SK-N-SH treated with all-trans-retinoic acid at 6 μM for 48 hours (cell line): ENCODE results near the gene CD200R1.

ENCODE experiments used
- ATAC-seq: fragments of 200-7000 bp; cut with Tn5 transposase; 3 replicates; pipeline ENCODE4 v1.9.1; 2020; ENCODE audit warnings: mild to moderate bottlenecking, moderate library complexity
- ARNTL ChIP-seq: fragments of 450-650 bp; formaldehyde crosslinking; IDR thresholded peaks from 2 replicates; pipeline ENCODE4 v1.5.0; 2020; ENCODE audit warnings: low read depth, mild to moderate bottlenecking, moderate library complexity, borderline replicate concordance
- BACH2 ChIP-seq: fragments of 250-450 bp; sonication (Bioruptor Pico); IDR thresholded peaks from 2 replicates; pipeline ENCODE4 v1.9.0; 2021; ENCODE audit warnings: mild to moderate bottlenecking, borderline replicate concordance
- ESRRG ChIP-seq: fragments of 250-450 bp; sonication (Bioruptor Pico); IDR thresholded peaks from 2 replicates; pipeline ENCODE4 v1.6.1; 2021; ENCODE audit warnings: mild to moderate bottlenecking
- GLIS3 ChIP-seq: fragments of 250-450 bp; sonication (Bioruptor Pico); IDR thresholded peaks from 2 replicates; pipeline ENCODE4 v1.5.0; 2020; ENCODE audit warnings: mild to moderate bottlenecking, moderate library complexity
- ISL1 ChIP-seq: fragments of 250-450 bp; sonication (Bioruptor Pico); IDR thresholded peaks from 2 replicates; pipeline ENCODE4 v2.1.2; 2022; ENCODE audit warnings: mild to moderate bottlenecking, moderate library complexity
- OSR1 ChIP-seq: fragments of 250-450 bp; sonication (Bioruptor Pico); IDR thresholded peaks from 2 replicates; pipeline ENCODE4 v1.8.0; 2022; ENCODE audit warnings: moderate library complexity, mild to moderate bottlenecking, inconsistent platforms
- PPARA ChIP-seq: fragments of 250-450 bp; sonication (Bioruptor Pico); IDR thresholded peaks from 2 replicates; pipeline ENCODE4 v1.5.0; 2020; ENCODE audit warnings: mild to moderate bottlenecking, borderline replicate concordance
- SNAI2 ChIP-seq: fragments of 250-450 bp; sonication (Bioruptor Pico); IDR thresholded peaks from 2 replicates; pipeline ENCODE4 v1.5.0; 2020; ENCODE audit warnings: mild to moderate bottlenecking, moderate library complexity
- TCF4 ChIP-seq: fragments of 250-450 bp; sonication (Bioruptor Pico); IDR thresholded peaks from 2 replicates; pipeline ENCODE4 v1.8.0; 2021; ENCODE audit warnings: mild to moderate bottlenecking, moderate library complexity, borderline replicate concordance
- TOX ChIP-seq: fragments of 250-450 bp; sonication (Bioruptor Pico); IDR thresholded peaks from 2 replicates; pipeline ENCODE4 v1.8.0; 2021; ENCODE audit warnings: mild to moderate bottlenecking, moderate library complexity, borderline replicate concordance
- ZC3H10 ChIP-seq: fragments of 250-450 bp; sonication (Bioruptor Pico); IDR thresholded peaks from 2 replicates; pipeline ENCODE4 v1.5.1; 2021; ENCODE audit warnings: mild to moderate bottlenecking, moderate library complexity
- ZFP3 ChIP-seq: fragments of 250-450 bp; sonication (Bioruptor Pico); IDR thresholded peaks from 2 replicates; pipeline ENCODE4 v1.5.0; 2020; ENCODE audit warnings: mild to moderate bottlenecking, moderate library complexity
- ZFP30 ChIP-seq: fragments of 450-650 bp; formaldehyde crosslinking; IDR thresholded peaks from 2 replicates; pipeline ENCODE4 v1.5.0; 2022; ENCODE audit warnings: mild to moderate bottlenecking, moderate library complexity
- ZNF565 ChIP-seq: fragments of 450-650 bp; formaldehyde crosslinking; conservative IDR thresholded peaks from 2 replicates; pipeline ENCODE4 v1.5.0; 2020; ENCODE audit warnings: low read depth, mild to moderate bottlenecking, moderate library complexity
- ZNF70 ChIP-seq: fragments of 450-650 bp; formaldehyde crosslinking; IDR thresholded peaks from 2 replicates; pipeline ENCODE4 v1.5.0; 2020; ENCODE audit warnings: mild to moderate bottlenecking, moderate library complexity
- TF ChIP-seq, protein P1 (sequence below): fragments of 250-450 bp; sonication (Bioruptor Pico); IDR thresholded peaks from 2 replicates; pipeline ENCODE4 v1.5.0; 2020; ENCODE audit warnings: mild to moderate bottlenecking, moderate library complexity
- TF ChIP-seq, protein P2 (sequence below): fragments of 250-450 bp; sonication (Bioruptor Pico); IDR thresholded peaks from 2 replicates; pipeline ENCODE4 v1.8.0; 2020; ENCODE audit warnings: mild to moderate bottlenecking, moderate library complexity, borderline replicate concordance
- TF ChIP-seq, protein P3 (sequence below): fragments of 250-450 bp; sonication (Bioruptor Pico); IDR thresholded peaks from 2 replicates; pipeline ENCODE4 v1.5.1; 2020; ENCODE audit warnings: low read depth, mild to moderate bottlenecking, moderate library complexity
- TF ChIP-seq, protein P4 (sequence below): fragments of 250-450 bp; sonication (Bioruptor Pico); IDR thresholded peaks from 2 replicates; pipeline ENCODE4 v1.5.1; 2021; ENCODE audit warnings: mild to moderate bottlenecking, moderate library complexity
- TF ChIP-seq, protein P5 (sequence below): fragments of 250-450 bp; sonication (Bioruptor Pico); IDR thresholded peaks from 2 replicates; pipeline ENCODE4 v1.8.0; 2021; ENCODE audit warnings: low read depth, mild to moderate bottlenecking, moderate library complexity, borderline replicate concordance

Gene CD200R1

DNA sequence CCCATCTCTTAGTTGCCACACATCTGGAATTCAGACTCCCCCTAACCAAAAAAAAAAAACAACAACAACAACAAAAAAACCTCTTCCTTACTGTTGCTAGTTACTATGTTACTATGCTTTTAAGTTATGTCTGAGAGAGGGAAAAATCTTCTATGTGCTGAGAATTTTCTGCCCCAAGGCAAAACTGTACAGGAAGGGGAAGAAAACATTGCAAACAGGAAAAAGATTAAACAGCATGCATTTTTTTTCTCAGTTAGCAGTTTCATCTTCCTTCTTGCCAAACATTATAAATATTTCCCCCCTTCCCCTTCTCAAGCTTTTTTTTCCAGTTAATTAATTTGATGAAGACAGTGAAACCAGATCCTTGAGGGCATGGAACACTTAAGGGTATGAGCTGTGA is 1.1 kb upstream of the CD200R1 start:
- no peak for ATAC-seq
- no peak for TF ChIP-seq TOX (CRISPR knock-in tag)
- no peak for TF ChIP-seq ARNTL (CRISPR knock-in tag)
- TF ChIP-seq TCF4 (CRISPR knock-in tag): no peak
- TF ChIP-seq, protein P1, sequence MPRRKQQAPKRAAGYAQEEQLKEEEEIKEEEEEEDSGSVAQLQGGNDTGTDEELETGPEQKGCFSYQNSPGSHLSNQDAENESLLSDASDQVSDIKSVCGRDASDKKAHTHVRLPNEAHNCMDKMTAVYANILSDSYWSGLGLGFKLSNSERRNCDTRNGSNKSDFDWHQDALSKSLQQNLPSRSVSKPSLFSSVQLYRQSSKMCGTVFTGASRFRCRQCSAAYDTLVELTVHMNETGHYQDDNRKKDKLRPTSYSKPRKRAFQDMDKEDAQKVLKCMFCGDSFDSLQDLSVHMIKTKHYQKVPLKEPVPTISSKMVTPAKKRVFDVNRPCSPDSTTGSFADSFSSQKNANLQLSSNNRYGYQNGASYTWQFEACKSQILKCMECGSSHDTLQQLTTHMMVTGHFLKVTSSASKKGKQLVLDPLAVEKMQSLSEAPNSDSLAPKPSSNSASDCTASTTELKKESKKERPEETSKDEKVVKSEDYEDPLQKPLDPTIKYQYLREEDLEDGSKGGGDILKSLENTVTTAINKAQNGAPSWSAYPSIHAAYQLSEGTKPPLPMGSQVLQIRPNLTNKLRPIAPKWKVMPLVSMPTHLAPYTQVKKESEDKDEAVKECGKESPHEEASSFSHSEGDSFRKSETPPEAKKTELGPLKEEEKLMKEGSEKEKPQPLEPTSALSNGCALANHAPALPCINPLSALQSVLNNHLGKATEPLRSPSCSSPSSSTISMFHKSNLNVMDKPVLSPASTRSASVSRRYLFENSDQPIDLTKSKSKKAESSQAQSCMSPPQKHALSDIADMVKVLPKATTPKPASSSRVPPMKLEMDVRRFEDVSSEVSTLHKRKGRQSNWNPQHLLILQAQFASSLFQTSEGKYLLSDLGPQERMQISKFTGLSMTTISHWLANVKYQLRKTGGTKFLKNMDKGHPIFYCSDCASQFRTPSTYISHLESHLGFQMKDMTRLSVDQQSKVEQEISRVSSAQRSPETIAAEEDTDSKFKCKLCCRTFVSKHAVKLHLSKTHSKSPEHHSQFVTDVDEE (CRISPR knock-in tag): no peak
- no peak for TF ChIP-seq ZFP3
- no peak for TF ChIP-seq ISL1
- TF ChIP-seq ZC3H10 (CRISPR knock-in tag): no peak
- no peak for TF ChIP-seq GLIS3 (CRISPR knock-in tag)
- TF ChIP-seq ZNF565 (CRISPR knock-in tag): no peak
- no peak for TF ChIP-seq BACH2 (CRISPR knock-in tag)
- TF ChIP-seq OSR1 (CRISPR knock-in tag): no peak
- TF ChIP-seq, protein P2, sequence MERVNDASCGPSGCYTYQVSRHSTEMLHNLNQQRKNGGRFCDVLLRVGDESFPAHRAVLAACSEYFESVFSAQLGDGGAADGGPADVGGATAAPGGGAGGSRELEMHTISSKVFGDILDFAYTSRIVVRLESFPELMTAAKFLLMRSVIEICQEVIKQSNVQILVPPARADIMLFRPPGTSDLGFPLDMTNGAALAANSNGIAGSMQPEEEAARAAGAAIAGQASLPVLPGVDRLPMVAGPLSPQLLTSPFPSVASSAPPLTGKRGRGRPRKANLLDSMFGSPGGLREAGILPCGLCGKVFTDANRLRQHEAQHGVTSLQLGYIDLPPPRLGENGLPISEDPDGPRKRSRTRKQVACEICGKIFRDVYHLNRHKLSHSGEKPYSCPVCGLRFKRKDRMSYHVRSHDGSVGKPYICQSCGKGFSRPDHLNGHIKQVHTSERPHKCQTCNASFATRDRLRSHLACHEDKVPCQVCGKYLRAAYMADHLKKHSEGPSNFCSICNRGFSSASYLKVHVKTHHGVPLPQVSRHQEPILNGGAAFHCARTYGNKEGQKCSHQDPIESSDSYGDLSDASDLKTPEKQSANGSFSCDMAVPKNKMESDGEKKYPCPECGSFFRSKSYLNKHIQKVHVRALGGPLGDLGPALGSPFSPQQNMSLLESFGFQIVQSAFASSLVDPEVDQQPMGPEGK (CRISPR knock-in tag): no peak

DNA sequence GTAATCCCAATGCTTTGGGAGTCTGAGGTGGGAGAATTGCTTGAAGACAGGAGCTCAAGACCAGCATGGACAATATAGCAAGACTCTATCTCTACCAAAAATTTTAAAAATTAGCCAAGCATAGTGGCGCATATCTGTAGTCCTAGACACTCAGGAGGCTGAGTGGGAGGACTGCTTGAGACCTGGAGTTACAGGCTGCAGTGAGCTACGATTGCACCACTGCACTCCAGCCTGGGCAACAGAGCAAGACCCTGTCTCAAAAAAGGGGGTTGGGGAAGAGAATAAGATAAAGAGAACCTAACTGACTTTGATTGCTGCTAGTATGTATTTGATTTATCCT is 755 bp downstream of the CD200R1 start:
- no peak for ATAC-seq
- TF ChIP-seq PPARA (CRISPR knock-in tag) (no peak), ZFP30 (no peak), SNAI2 (no peak), ISL1 (no peak), ZNF70 (CRISPR knock-in tag) (no peak), ESRRG (CRISPR knock-in tag) (no peak), ZNF565 (CRISPR knock-in tag) (no peak), BACH2 (CRISPR knock-in tag) (no peak)
- TF ChIP-seq, protein P3, sequence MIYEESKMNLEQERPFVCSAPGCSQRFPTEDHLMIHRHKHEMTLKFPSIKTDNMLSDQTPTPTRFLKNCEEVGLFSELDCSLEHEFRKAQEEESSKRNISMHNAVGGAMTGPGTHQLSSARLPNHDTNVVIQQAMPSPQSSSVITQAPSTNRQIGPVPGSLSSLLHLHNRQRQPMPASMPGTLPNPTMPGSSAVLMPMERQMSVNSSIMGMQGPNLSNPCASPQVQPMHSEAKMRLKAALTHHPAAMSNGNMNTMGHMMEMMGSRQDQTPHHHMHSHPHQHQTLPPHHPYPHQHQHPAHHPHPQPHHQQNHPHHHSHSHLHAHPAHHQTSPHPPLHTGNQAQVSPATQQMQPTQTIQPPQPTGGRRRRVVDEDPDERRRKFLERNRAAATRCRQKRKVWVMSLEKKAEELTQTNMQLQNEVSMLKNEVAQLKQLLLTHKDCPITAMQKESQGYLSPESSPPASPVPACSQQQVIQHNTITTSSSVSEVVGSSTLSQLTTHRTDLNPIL (CRISPR knock-in tag): no peak
- TF ChIP-seq, protein P4, sequence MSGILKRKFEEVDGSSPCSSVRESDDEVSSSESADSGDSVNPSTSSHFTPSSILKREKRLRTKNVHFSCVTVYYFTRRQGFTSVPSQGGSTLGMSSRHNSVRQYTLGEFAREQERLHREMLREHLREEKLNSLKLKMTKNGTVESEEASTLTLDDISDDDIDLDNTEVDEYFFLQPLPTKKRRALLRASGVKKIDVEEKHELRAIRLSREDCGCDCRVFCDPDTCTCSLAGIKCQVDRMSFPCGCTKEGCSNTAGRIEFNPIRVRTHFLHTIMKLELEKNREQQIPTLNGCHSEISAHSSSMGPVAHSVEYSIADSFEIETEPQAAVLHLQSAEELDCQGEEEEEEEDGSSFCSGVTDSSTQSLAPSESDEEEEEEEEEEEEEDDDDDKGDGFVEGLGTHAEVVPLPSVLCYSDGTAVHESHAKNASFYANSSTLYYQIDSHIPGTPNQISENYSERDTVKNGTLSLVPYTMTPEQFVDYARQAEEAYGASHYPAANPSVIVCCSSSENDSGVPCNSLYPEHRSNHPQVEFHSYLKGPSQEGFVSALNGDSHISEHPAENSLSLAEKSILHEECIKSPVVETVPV (CRISPR knock-in tag): no peak
- TF ChIP-seq, protein P1 (CRISPR knock-in tag): no peak
- TF ChIP-seq, protein P5, sequence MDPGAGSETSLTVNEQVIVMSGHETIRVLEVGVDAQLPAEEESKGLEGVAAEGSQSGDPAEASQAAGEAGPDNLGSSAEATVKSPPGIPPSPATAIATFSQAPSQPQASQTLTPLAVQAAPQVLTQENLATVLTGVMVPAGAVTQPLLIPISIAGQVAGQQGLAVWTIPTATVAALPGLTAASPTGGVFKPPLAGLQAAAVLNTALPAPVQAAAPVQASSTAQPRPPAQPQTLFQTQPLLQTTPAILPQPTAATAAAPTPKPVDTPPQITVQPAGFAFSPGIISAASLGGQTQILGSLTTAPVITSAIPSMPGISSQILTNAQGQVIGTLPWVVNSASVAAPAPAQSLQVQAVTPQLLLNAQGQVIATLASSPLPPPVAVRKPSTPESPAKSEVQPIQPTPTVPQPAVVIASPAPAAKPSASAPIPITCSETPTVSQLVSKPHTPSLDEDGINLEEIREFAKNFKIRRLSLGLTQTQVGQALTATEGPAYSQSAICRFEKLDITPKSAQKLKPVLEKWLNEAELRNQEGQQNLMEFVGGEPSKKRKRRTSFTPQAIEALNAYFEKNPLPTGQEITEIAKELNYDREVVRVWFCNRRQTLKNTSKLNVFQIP (CRISPR knock-in tag): no peak
